ENCODE data around the gene RNU5B-1.

Gene RNU5B-1

DNA sequence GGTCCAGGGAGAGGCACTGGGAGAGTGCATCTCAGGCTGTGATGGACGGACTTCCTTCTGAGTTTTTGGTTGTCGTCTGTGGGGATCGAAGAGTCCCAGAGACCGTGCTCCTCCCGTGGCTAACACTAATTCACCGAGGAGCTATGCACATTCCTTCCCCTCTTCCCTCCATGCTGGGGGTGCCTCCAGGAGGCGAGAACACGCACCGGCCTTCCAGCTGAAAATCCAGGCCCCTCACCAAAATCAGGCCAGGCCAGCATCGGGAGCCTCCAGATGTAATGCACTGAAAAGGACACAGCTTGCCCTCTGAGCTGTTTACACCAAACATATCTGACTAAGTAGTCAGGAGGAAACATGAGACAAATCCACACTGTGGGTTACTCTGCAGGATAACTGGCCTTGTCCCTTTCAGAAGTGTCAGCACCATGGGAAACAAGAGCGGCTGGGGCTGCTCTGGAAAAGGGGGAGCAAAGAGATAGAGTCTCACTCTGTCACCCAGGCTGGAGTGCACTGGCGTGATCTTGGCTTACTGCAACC lies 5.5 kb downstream of the RNU5B-1 start:
- Histone ChIP-seq H2BK120ac (ENCODE audit: low read depth, low read length) (no peak overlapping the region), H3K4me3 (ENCODE audit: low read length in 2 of 2) (no peak overlapping the region), H3K9me3 (replicated peaks in 1 of 2; ENCODE audit: control insufficient read depth in 2 of 2, insufficient read depth in 1 of 2, low read depth in 1 of 2, low read length in 2 of 2) (no peaks in the 10 kb centered on the region), H3K14ac (ENCODE audit: low read length) (no peak overlapping the region), H3K79me1 (ENCODE audit: low read depth, low read length) (no peaks in the 10 kb centered on the region), H2AK5ac (ENCODE audit: low read depth, low read length) (no peak overlapping the region), H3K18ac (ENCODE audit: low read length) (peak overlapping the region; percentile 59), H3K4me1 (ENCODE audit: control insufficient read depth in 2 of 2, insufficient read depth in 1 of 2, low read depth in 1 of 2, low read length in 2 of 2) (peaks cover 16 to 18% of the 10 kb centered on the region in 2 donors), H3K4me2 (ENCODE audit: insufficient read depth, low read length, poor library complexity, severe bottlenecking) (no peak overlapping the region), H4K8ac (ENCODE audit: low read depth, low read length) (no peak overlapping the region), H3K36me3 (replicated peaks in 1 of 2; ENCODE audit: control insufficient read depth in 2 of 2, insufficient read depth in 2 of 2, low read length in 2 of 2) (no peaks in the 10 kb centered on the region), H3K4ac (ENCODE audit: low read length) (no peak overlapping the region), H2BK15ac (ENCODE audit: low read length) (peak overlapping the region; percentile 46), H3K23ac (ENCODE audit: low read depth, low read length, poor library complexity) (no peak overlapping the region), H4K91ac (ENCODE audit: low read depth, low read length, poor library complexity) (no peak overlapping the region), H2BK12ac (ENCODE audit: low read length) (no peak overlapping the region), H2AFZ (ENCODE audit: low read length) (peak overlapping the region; percentile 51), H2BK5ac (ENCODE audit: low read length) (no peak overlapping the region), H3K9ac (ENCODE audit: low read depth, low read length, poor library complexity) (no peak overlapping the region), H3K27ac (replicated peaks; ENCODE audit: low read length) (no peak overlapping the region), H3K27me3 (ENCODE audit: control insufficient read depth in 3 of 3, insufficient read depth in 3 of 3, low read depth in 1 of 3, low read length in 3 of 3) (no peaks in the 10 kb centered on the region)
- no peak for DNase-seq (ENCODE audit: low spot score)
- WGBS, 2 donors (ENCODE audit: extremely low coverage in 2 of 2, insufficient read length in 2 of 2, insufficient replicate concordance in 1 of 2): no CpG with 5 or more reads among the region's 12 CpGs

DNA sequence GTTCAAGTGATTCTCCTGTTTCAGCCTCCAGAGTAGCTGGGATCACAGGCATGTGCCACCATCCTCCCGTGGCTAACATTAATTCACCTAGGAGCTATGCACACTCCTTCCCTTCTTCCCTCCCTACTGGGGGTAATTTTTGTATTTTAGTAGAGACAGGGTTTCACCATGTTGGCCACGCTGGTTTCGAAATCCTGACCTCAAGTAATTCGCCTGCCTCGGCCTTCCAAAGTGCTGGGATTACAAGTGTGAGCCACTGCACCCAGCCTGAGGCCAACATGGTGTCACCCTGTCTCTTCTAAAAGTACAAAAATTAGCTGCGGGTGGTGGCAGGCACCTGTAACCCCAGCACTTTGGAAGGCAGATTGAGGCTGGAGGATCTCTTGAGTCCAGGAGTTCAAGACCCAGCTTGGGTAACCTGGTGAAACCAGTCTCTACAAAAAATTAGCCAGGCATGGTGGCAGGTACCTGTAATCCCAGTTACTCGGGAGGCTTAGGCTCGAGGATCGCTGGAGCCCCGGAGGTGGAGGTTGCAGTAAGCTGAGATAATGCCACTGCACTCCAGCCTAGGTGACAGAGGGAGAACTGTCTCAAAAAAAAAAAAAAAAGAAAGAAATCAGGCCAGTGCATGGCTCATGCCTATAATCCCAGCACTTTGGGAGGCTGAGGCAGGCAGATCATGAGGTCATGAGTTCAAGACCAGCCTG lies 6.1 kb downstream of the RNU5B-1 start:
- no peak overlapping the region for H3K9ac ChIP-seq (ENCODE audit: low read depth, low read length, poor library complexity)
- H4K91ac ChIP-seq (ENCODE audit: low read depth, low read length, poor library complexity): no peak overlapping the region
- no peak overlapping the region for H3K4me3 ChIP-seq (ENCODE audit: low read length in 2 of 2)
- no peak overlapping the region for H3K23ac ChIP-seq (ENCODE audit: low read depth, low read length, poor library complexity)
- no peak overlapping the region for H4K8ac ChIP-seq (ENCODE audit: low read depth, low read length)
- no peaks in the 10 kb centered on the region for H3K9me3 ChIP-seq (replicated peaks in 1 of 2; ENCODE audit: control insufficient read depth in 2 of 2, insufficient read depth in 1 of 2, low read depth in 1 of 2, low read length in 2 of 2)
- no peak overlapping the region for H3K14ac ChIP-seq (ENCODE audit: low read length)
- no peaks in the 10 kb centered on the region for H3K79me1 ChIP-seq (ENCODE audit: low read depth, low read length)
- no peak overlapping the region for H2BK120ac ChIP-seq (ENCODE audit: low read depth, low read length)
- H2AK5ac ChIP-seq (ENCODE audit: low read depth, low read length): no peak overlapping the region
- no peak overlapping the region for H2BK15ac ChIP-seq (ENCODE audit: low read length)
- H2BK5ac ChIP-seq (ENCODE audit: low read length): no peak overlapping the region
- no CpG with 5 or more reads among the region's 10 CpGs for WGBS, 2 donors (ENCODE audit: extremely low coverage in 2 of 2, insufficient read length in 2 of 2, insufficient replicate concordance in 1 of 2)
- H3K27ac ChIP-seq (replicated peaks; ENCODE audit: low read length): no peak overlapping the region
- peak overlapping the region; percentile 51 for H2AFZ ChIP-seq (ENCODE audit: low read length)
- no peaks in the 10 kb centered on the region for H3K36me3 ChIP-seq (replicated peaks in 1 of 2; ENCODE audit: control insufficient read depth in 2 of 2, insufficient read depth in 2 of 2, low read length in 2 of 2)
- no peak overlapping the region for H3K4ac ChIP-seq (ENCODE audit: low read length)
- H2BK12ac ChIP-seq (ENCODE audit: low read length): no peak overlapping the region
- H3K27me3 ChIP-seq (ENCODE audit: control insufficient read depth in 3 of 3, insufficient read depth in 3 of 3, low read depth in 1 of 3, low read length in 3 of 3): no peaks in the 10 kb centered on the region
- peaks cover 16 to 18% of the 10 kb centered on the region in 2 donors for H3K4me1 ChIP-seq (ENCODE audit: control insufficient read depth in 2 of 2, insufficient read depth in 1 of 2, low read depth in 1 of 2, low read length in 2 of 2)
- no peak for DNase-seq (ENCODE audit: low spot score)
- H3K18ac ChIP-seq (ENCODE audit: low read length): no peak overlapping the region
- H3K4me2 ChIP-seq (ENCODE audit: insufficient read depth, low read length, poor library complexity, severe bottlenecking): no peak overlapping the region

DNA sequence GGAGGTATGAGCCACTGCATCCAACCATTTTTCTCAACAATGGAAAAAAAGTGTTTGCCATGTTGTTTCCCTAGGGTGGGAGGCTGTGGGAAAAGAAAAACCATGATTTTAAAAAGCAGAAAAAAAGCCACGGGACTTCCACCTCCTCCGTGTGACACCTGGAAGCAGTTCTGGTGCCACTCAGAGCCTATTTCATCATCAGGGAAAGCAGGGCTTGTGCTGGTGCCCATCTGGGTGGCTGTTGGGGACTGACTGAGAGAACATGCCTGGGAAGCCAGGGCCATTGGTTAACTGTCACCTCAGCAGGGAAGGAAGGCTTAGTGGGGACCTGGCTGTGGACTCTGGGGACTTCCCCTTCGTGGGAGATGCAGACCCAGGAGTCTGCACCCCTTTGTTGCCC lies 7.3 kb downstream of the RNU5B-1 start:
- Histone ChIP-seq H3K14ac (ENCODE audit: low read length) (no peak overlapping the region), H3K4ac (ENCODE audit: low read length) (no peak overlapping the region), H3K4me3 (ENCODE audit: low read length in 2 of 2) (no peak overlapping the region), H3K36me3 (replicated peaks in 1 of 2; ENCODE audit: control insufficient read depth in 2 of 2, insufficient read depth in 2 of 2, low read length in 2 of 2) (no peaks in the 10 kb centered on the region), H3K27ac (replicated peaks; ENCODE audit: low read length) (no peak overlapping the region), H3K79me1 (ENCODE audit: low read depth, low read length) (no peaks in the 10 kb centered on the region), H3K23ac (ENCODE audit: low read depth, low read length, poor library complexity) (no peak overlapping the region), H2AFZ (ENCODE audit: low read length) (peak overlapping the region; percentile 72), H2BK15ac (ENCODE audit: low read length) (no peak overlapping the region), H2BK12ac (ENCODE audit: low read length) (no peak overlapping the region), H2BK5ac (ENCODE audit: low read length) (no peak overlapping the region), H3K9me3 (replicated peaks in 1 of 2; ENCODE audit: control insufficient read depth in 2 of 2, insufficient read depth in 1 of 2, low read depth in 1 of 2, low read length in 2 of 2) (no peaks in the 10 kb centered on the region), H3K18ac (ENCODE audit: low read length) (peak overlapping the region; percentile 40), H4K91ac (ENCODE audit: low read depth, low read length, poor library complexity) (no peak overlapping the region), H3K9ac (ENCODE audit: low read depth, low read length, poor library complexity) (no peak overlapping the region), H3K27me3 (ENCODE audit: control insufficient read depth in 3 of 3, insufficient read depth in 3 of 3, low read depth in 1 of 3, low read length in 3 of 3) (no peaks in the 10 kb centered on the region), H3K4me2 (ENCODE audit: insufficient read depth, low read length, poor library complexity, severe bottlenecking) (no peak overlapping the region), H4K8ac (ENCODE audit: low read depth, low read length) (no peak overlapping the region), H3K4me1 (ENCODE audit: control insufficient read depth in 2 of 2, insufficient read depth in 1 of 2, low read depth in 1 of 2, low read length in 2 of 2) (peaks cover 16 to 18% of the 10 kb centered on the region in 2 donors), H2AK5ac (ENCODE audit: low read depth, low read length) (no peak overlapping the region), H2BK120ac (ENCODE audit: low read depth, low read length) (no peak overlapping the region)
- DNase-seq (ENCODE audit: low spot score): no peak
- WGBS, 2 donors (ENCODE audit: extremely low coverage in 2 of 2, insufficient read length in 2 of 2, insufficient replicate concordance in 1 of 2): no CpG with 5 or more reads among the region's 3 CpGs

DNA sequence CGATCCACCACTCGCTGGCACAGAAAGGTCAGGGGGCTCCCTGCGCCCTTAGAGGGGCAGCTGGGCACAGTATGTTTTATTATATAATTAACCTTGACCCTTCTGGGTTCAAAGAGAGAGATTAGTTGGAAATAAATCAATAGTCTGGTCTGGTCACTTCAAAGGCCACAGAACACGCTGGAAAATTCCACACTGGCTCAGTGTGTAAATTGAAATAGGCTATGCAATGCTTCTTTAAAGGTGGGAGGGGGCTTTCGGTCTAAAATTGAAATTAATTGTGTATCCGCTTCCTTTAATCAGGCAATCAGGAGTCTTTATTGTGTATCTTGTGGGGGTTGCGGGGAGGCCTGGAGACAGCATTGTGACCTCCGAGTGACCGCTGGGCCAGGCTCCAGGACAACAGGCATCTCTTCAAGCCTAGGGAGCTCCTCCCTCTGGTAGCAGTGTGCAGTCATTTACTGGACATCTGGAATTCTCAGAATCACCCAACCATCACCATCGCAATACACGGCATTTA lies 8.0 kb downstream of the RNU5B-1 start:
- Histone ChIP-seq H2AK5ac (ENCODE audit: low read depth, low read length) (no peak overlapping the region), H3K4ac (ENCODE audit: low read length) (no peak overlapping the region), H3K27ac (replicated peaks; ENCODE audit: low read length) (no peak overlapping the region), H4K91ac (ENCODE audit: low read depth, low read length, poor library complexity) (no peak overlapping the region), H2BK12ac (ENCODE audit: low read length) (no peak overlapping the region), H3K36me3 (replicated peaks in 1 of 2; ENCODE audit: control insufficient read depth in 2 of 2, insufficient read depth in 2 of 2, low read length in 2 of 2) (no peaks in the 10 kb centered on the region), H3K4me1 (ENCODE audit: control insufficient read depth in 2 of 2, insufficient read depth in 1 of 2, low read depth in 1 of 2, low read length in 2 of 2) (peaks cover 16 to 18% of the 10 kb centered on the region in 2 donors), H2BK5ac (ENCODE audit: low read length) (no peak overlapping the region), H2BK15ac (ENCODE audit: low read length) (no peak overlapping the region), H3K9ac (ENCODE audit: low read depth, low read length, poor library complexity) (no peak overlapping the region), H3K18ac (ENCODE audit: low read length) (no peak overlapping the region), H3K23ac (ENCODE audit: low read depth, low read length, poor library complexity) (no peak overlapping the region), H3K4me2 (ENCODE audit: insufficient read depth, low read length, poor library complexity, severe bottlenecking) (no peak overlapping the region), H3K27me3 (ENCODE audit: control insufficient read depth in 3 of 3, insufficient read depth in 3 of 3, low read depth in 1 of 3, low read length in 3 of 3) (no peaks in the 10 kb centered on the region), H2BK120ac (ENCODE audit: low read depth, low read length) (no peak overlapping the region), H3K14ac (ENCODE audit: low read length) (no peak overlapping the region), H3K4me3 (ENCODE audit: low read length in 2 of 2) (no peak overlapping the region), H2AFZ (ENCODE audit: low read length) (peak overlapping the region; percentile 72), H3K9me3 (replicated peaks in 1 of 2; ENCODE audit: control insufficient read depth in 2 of 2, insufficient read depth in 1 of 2, low read depth in 1 of 2, low read length in 2 of 2) (no peaks in the 10 kb centered on the region), H3K79me1 (ENCODE audit: low read depth, low read length) (no peaks in the 10 kb centered on the region), H4K8ac (ENCODE audit: low read depth, low read length) (no peak overlapping the region)
- no CpG with 5 or more reads among the region's 11 CpGs for WGBS, 2 donors (ENCODE audit: extremely low coverage in 2 of 2, insufficient read length in 2 of 2, insufficient replicate concordance in 1 of 2)
- DNase-seq (ENCODE audit: low spot score): no peak
